A549 (cell line): ENCODE data around the gene CREBZF.

Experiments used
- NR3C1 ChIP-seq: fragments of >200 bp; sonication (Bioruptor Twin); formaldehyde crosslinking; IDR thresholded peaks from 3 replicates; pipeline ENCODE4 v1.6.1; 2017
- POLR2A ChIP-seq: IDR thresholded peaks from 2 replicates; pipeline ENCODE4 v1.6.1; 2012; ENCODE audit warnings: mild to moderate bottlenecking, low read length
- TF ChIP-seq, protein P1 (sequence below): IDR thresholded peaks from 2 replicates; pipeline ENCODE4 v1.6.1; 2012
- TF ChIP-seq, protein P2 (sequence below): fragments of >200 bp; sonication (Bioruptor Twin); formaldehyde crosslinking; IDR thresholded peaks from 3 replicates; pipeline ENCODE4 v1.5.1; 2016

DNA sequence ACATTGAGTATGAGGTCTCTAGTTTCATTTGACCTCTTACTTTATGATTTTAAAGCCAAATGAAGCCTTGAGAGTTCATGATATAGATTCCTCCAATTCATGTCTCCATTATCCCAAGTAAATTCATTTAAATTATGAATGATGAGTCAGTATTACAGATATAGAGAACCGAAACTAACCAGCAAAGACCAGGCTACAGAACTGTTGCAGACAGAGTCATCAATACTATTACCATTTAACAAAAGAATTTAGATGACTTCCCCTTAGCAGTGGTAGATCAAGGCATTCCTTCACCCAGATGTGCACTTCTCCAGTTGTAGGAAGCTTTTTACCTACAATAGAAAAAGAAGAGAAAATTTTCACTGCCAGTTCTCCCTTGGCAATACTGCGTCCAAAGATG lies 32.8 kb upstream of the CREBZF start:
- TF ChIP-seq POLR2A (no peak), NR3C1 (no peak)
- TF ChIP-seq, protein P1, sequence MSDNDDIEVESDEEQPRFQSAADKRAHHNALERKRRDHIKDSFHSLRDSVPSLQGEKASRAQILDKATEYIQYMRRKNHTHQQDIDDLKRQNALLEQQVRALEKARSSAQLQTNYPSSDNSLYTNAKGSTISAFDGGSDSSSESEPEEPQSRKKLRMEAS, result no peak
- TF ChIP-seq, protein P2, sequence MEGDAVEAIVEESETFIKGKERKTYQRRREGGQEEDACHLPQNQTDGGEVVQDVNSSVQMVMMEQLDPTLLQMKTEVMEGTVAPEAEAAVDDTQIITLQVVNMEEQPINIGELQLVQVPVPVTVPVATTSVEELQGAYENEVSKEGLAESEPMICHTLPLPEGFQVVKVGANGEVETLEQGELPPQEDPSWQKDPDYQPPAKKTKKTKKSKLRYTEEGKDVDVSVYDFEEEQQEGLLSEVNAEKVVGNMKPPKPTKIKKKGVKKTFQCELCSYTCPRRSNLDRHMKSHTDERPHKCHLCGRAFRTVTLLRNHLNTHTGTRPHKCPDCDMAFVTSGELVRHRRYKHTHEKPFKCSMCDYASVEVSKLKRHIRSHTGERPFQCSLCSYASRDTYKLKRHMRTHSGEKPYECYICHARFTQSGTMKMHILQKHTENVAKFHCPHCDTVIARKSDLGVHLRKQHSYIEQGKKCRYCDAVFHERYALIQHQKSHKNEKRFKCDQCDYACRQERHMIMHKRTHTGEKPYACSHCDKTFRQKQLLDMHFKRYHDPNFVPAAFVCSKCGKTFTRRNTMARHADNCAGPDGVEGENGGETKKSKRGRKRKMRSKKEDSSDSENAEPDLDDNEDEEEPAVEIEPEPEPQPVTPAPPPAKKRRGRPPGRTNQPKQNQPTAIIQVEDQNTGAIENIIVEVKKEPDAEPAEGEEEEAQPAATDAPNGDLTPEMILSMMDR, result no peak
